Mesenchymal stem cell (in vitro differentiated cells and primary cell): ENCODE results near the gene WDR59. TPM values are rescaled to one million over a fixed set of nuclear protein-coding genes. Genes with fewer than 3 reads are reported as not detected.

Experiments
- DNase-seq: peaks from one replicate; pipeline ENCODE4 v3.0.0-alpha.2; 2013
- H2AFZ ChIP-seq: one replicate; pipeline ENCODE4 v1.6.1; 2013; ENCODE audit warnings: low read depth, mild to moderate bottlenecking, control low read depth, inconsistent platforms, low read length, moderate library complexity
- H2AK5ac ChIP-seq: 2 replicates; pipeline ENCODE4 v1.6.1; 2013; ENCODE audit warnings: low read length, moderate library complexity, mild to moderate bottlenecking, inconsistent platforms; ENCODE audit not compliant: severe bottlenecking
- H2BK120ac ChIP-seq: one replicate; pipeline ENCODE4 v1.6.1; 2013; ENCODE audit warnings: low read depth, mild to moderate bottlenecking, inconsistent platforms, low read length, moderate library complexity
- H2BK12ac ChIP-seq, 2 experiments: one replicate each; pipeline ENCODE4 v1.6.1; 2013; ENCODE audit warnings: inconsistent platforms in 2 of 2, low read length in 2 of 2, mild to moderate bottlenecking in 2 of 2, moderate library complexity in 2 of 2, control low read depth in 1 of 2
- H2BK15ac ChIP-seq: one replicate; pipeline ENCODE4 v1.6.1; 2013; ENCODE audit warnings: mild to moderate bottlenecking, low read depth, inconsistent platforms; ENCODE audit not compliant: poor library complexity, severe bottlenecking
- H2BK5ac ChIP-seq: 2 replicates; pipeline ENCODE4 v1.6.1; 2013; ENCODE audit warnings: low read depth, mild to moderate bottlenecking, low read length, control low read depth, inconsistent platforms; ENCODE audit not compliant: poor library complexity, severe bottlenecking
- H3K14ac ChIP-seq, 2 experiments: one replicate each; pipeline ENCODE4 v1.6.1; 2013; ENCODE audit warnings: inconsistent platforms in 2 of 2, low read length in 2 of 2, control low read depth in 1 of 2, mild to moderate bottlenecking in 1 of 2, moderate library complexity in 1 of 2
- H3K18ac ChIP-seq, 2 experiments: one replicate each; pipeline ENCODE4 v1.6.1; 2013; ENCODE audit warnings: inconsistent platforms in 2 of 2, low read length in 2 of 2, control low read depth in 1 of 2, low read depth in 1 of 2, mild to moderate bottlenecking in 1 of 2
- H3K23ac ChIP-seq, 2 experiments: one replicate each; pipeline ENCODE4 v1.6.1; 2013; ENCODE audit warnings: inconsistent platforms in 2 of 2, low read length in 2 of 2, mild to moderate bottlenecking in 2 of 2, moderate library complexity in 2 of 2, control low read depth in 1 of 2
- H3K27ac ChIP-seq: 2 replicates; pipeline ENCODE4 v1.5.1; 2013; ENCODE audit warnings: mild to moderate bottlenecking, moderate library complexity, low read length, control low read depth, inconsistent platforms; ENCODE audit not compliant: poor library complexity, severe bottlenecking
- H3K27me3 ChIP-seq, 2 experiments: 2 replicates each; pipeline versions ENCODE4 v1.6.1 to v1.7.0; 2013; ENCODE audit warnings: low read length in 2 of 2, mild to moderate bottlenecking in 2 of 2, moderate library complexity in 2 of 2, control low read depth in 1 of 2, inconsistent platforms in 1 of 2; ENCODE audit not compliant: control insufficient read depth in 1 of 2, insufficient read depth in 1 of 2
- H3K36me3 ChIP-seq, 2 experiments: 2 replicates each; pipeline versions ENCODE4 v1.6.1 to v1.7.0; 2013; ENCODE audit warnings: low read length in 2 of 2, control low read depth in 1 of 2, inconsistent platforms in 1 of 2, low read depth in 1 of 2, mild to moderate bottlenecking in 1 of 2; ENCODE audit not compliant: insufficient read depth in 2 of 2, control insufficient read depth in 1 of 2
- H3K4ac ChIP-seq, 2 experiments: one replicate each; pipeline ENCODE4 v1.6.1; 2013; ENCODE audit warnings: inconsistent platforms in 2 of 2, low read length in 2 of 2, mild to moderate bottlenecking in 2 of 2, moderate library complexity in 2 of 2, control low read depth in 1 of 2, low read depth in 1 of 2
- H3K4me1 ChIP-seq: 2 replicates; pipeline ENCODE4 v1.6.1; 2013; ENCODE audit warnings: low read depth, low read length, control low read depth; ENCODE audit not compliant: control insufficient read depth, insufficient read depth
- H3K4me2 ChIP-seq: 2 replicates; pipeline ENCODE4 v1.6.1; 2013; ENCODE audit warnings: low read length, mild to moderate bottlenecking, inconsistent platforms; ENCODE audit not compliant: poor library complexity, severe bottlenecking
- H3K4me3 ChIP-seq, 2 experiments: 2 replicates each; pipeline versions ENCODE4 v1.5.1 to v1.7.0; 2013; ENCODE audit warnings: low read length in 2 of 2, mild to moderate bottlenecking in 2 of 2, control low read depth in 1 of 2, low read depth in 1 of 2; ENCODE audit not compliant: insufficient read depth in 1 of 2
- H3K79me1 ChIP-seq: replicated peaks from 2 replicates; pipeline ENCODE4 v1.6.1; 2013; ENCODE audit warnings: mild to moderate bottlenecking, control low read depth, low read length, inconsistent platforms; ENCODE audit not compliant: poor library complexity, severe bottlenecking
- H3K9ac ChIP-seq: 2 replicates; pipeline ENCODE4 v1.7.0; 2013; ENCODE audit warnings: mild to moderate bottlenecking, low read length, moderate library complexity
- H3K9me3 ChIP-seq: 2 replicates; pipeline ENCODE4 v1.7.0; 2013; ENCODE audit warnings: mild to moderate bottlenecking, low read length; ENCODE audit not compliant: control insufficient read depth
- H4K8ac ChIP-seq: one replicate; pipeline ENCODE4 v1.6.1; 2013; ENCODE audit warnings: inconsistent platforms, mild to moderate bottlenecking, low read length, moderate library complexity
- H4K91ac ChIP-seq: one replicate; pipeline ENCODE4 v1.6.1; 2013; ENCODE audit warnings: mild to moderate bottlenecking, low read length, inconsistent platforms
- WGBS: methylation state at CpG from one replicate; pipeline ENCODE4 v1.1.7; 2013; ENCODE audit warnings: mixed read lengths; 5-methylcytosine and 5-hydroxymethylcytosine counted together
- polyA plus RNA-seq, 2 experiments: library from polyadenylated mRNA; stranded (reverse); fragments of 200-250 nt; gene quantifications; one replicate each; pipeline ENCODE4 v1.2.3, GENCODE V29; 2013

WDR59 gene, protein sequence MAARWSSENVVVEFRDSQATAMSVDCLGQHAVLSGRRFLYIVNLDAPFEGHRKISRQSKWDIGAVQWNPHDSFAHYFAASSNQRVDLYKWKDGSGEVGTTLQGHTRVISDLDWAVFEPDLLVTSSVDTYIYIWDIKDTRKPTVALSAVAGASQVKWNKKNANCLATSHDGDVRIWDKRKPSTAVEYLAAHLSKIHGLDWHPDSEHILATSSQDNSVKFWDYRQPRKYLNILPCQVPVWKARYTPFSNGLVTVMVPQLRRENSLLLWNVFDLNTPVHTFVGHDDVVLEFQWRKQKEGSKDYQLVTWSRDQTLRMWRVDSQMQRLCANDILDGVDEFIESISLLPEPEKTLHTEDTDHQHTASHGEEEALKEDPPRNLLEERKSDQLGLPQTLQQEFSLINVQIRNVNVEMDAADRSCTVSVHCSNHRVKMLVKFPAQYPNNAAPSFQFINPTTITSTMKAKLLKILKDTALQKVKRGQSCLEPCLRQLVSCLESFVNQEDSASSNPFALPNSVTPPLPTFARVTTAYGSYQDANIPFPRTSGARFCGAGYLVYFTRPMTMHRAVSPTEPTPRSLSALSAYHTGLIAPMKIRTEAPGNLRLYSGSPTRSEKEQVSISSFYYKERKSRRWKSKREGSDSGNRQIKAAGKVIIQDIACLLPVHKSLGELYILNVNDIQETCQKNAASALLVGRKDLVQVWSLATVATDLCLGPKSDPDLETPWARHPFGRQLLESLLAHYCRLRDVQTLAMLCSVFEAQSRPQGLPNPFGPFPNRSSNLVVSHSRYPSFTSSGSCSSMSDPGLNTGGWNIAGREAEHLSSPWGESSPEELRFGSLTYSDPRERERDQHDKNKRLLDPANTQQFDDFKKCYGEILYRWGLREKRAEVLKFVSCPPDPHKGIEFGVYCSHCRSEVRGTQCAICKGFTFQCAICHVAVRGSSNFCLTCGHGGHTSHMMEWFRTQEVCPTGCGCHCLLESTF
- polyA plus RNA-seq (2013, experiment 1 of 2), result 20.7 TPM
- 19.7 TPM for polyA plus RNA-seq (2013, experiment 2 of 2)

DNA sequence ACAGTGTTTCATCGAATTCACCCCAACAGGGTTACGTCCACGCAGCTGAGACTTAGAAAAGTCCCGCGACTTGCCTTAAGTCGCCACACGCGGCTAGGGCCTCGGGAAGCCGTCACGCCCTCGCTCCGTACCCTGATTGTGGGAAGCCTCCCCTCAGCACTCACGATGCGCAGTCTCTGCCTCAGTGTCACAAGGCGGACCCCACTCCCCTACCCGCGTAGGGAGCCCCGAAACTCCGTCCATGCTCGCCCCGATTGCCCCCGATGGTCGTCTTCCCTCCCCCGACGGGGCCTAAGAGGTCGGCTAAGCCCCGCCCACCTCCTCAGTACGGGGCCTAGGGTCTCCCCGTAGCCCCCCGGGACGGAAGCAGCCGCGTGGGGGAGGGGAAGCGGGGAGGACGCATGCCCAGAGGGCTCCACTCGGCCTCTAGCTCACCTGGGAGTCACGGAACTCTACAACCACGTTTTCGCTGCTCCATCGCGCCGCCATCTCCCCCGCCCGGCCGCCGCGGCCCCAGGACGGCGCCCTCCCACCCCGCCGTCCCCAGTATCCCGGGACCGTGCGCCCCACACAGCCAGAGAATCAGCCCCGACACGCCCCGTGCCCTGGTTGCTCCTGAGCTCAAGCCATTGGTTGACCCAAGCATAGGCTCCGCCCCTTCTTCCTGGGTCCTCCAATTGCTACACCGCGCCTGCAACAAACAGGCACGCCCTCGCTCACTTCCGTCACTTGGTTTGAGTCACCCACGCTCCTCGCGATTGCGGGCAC, at the start of gene WDR59:
WDR59 (minus strand) TSS at position 595 of the 768 bp plus-strand sequence; CDS start at position 489, 106 bp downstream.
- H2BK5ac ChIP-seq, result peak within 1 kb of the TSS; percentile 32
- peak; percentile 99 for DNase-seq
- H3K79me1 ChIP-seq, result peaks cover 12% of the 10 kb centered on the region
- H3K4me2 ChIP-seq, result peak within 1 kb of the TSS; percentile 85
- H3K18ac ChIP-seq, result peak within 1 kb of the TSS; percentile 90 to 91
- H2AFZ ChIP-seq, result peak within 1 kb of the TSS; percentile 46
- H3K23ac ChIP-seq, result peak within 1 kb of the TSS in 1 of 2 experiments; percentile 16
- H4K91ac ChIP-seq, result peak within 1 kb of the TSS; percentile 95
- H3K27ac ChIP-seq, result no peak within 1 kb of the TSS
- H3K9me3 ChIP-seq, result no peaks in the 10 kb centered on the region
- peak within 1 kb of the TSS; percentile 96 for H3K9ac ChIP-seq
- no peak within 1 kb of the TSS for H2AK5ac ChIP-seq
- H2BK15ac ChIP-seq, result peak within 1 kb of the TSS; percentile 80
- H3K4me1 ChIP-seq, result peaks cover 8% of the 10 kb centered on the region
- H2BK120ac ChIP-seq, result peak within 1 kb of the TSS; percentile 84
- H3K4me3 ChIP-seq, result peak within 1 kb of the TSS; percentile 97 to 99
- peak within 1 kb of the TSS; percentile 45 to 80 for H3K4ac ChIP-seq
- H4K8ac ChIP-seq, result peak within 1 kb of the TSS; percentile 97
- peaks cover 0 to 3% of the 10 kb centered on the region in 2 experiments for H3K36me3 ChIP-seq
- 2% methylated on average over 62 of the region's 68 CpGs for WGBS
- H3K27me3 ChIP-seq, result no peaks in the 10 kb centered on the region
- H2BK12ac ChIP-seq, result peak within 1 kb of the TSS; percentile 5 to 47
- peak within 1 kb of the TSS in 1 of 2 experiments; percentile 69 for H3K14ac ChIP-seq

DNA sequence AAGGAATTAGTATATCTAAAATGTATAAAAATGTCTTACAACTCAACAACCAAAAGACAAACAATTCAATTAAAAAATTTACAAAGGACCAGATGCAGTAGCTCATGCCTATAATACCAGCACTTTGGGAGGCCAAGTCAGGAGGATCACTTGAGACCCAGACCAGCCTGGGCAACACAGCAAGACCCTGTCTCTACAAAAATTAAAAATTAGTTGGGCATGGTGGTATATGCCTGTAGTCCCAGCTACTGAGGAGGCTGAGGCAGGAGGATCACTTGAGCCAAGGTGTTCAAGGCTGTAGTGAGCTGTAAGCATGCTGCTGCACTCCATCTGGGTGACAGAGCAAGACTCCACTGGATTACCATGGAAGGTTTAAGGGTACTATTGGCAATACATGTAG, 47.7 kb upstream of the WDR59 start:
- Histone ChIP-seq H2BK12ac (no peak overlapping the region), H3K4me1 (peaks cover 2% of the 10 kb centered on the region), H3K14ac (no peak overlapping the region), H2AK5ac (no peak overlapping the region), H3K18ac (no peak overlapping the region), H3K4me3 (no peak overlapping the region), H3K79me1 (peaks cover 34% of the 10 kb centered on the region), H2BK15ac (no peak overlapping the region), H2BK120ac (no peak overlapping the region), H3K23ac (no peak overlapping the region), H4K8ac (no peak overlapping the region), H3K9ac (no peak overlapping the region), H3K36me3 (peaks cover 0 to 6% of the 10 kb centered on the region in 2 experiments), H3K4ac (no peak overlapping the region), H3K4me2 (no peak overlapping the region), H2AFZ (no peak overlapping the region), H3K27me3 (no peaks in the 10 kb centered on the region), H2BK5ac (no peak overlapping the region), H3K27ac (no peak overlapping the region), H3K9me3 (peaks cover 12% of the 10 kb centered on the region), H4K91ac (no peak overlapping the region)
- no peak for DNase-seq

DNA sequence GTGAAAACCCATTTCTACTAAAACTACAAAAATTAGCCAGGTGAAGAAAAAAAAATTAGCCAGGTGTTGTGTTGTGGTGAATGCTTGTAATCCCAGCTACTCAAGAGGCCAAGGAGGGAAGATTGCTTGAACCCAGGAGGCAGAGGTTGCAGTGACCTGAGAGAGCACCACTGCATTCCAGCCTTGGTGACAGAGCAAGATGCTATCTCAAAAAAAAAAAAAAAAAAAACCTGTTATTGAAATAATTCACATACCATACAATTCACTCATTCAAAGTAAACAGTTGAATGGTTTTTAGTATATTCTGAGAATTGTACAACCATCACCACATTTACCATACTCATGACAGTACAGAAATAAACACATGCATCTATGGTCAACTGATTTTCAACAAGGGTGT, 44.9 kb upstream of the WDR59 start:
- no peak overlapping the region for H2AK5ac ChIP-seq
- no peak overlapping the region for H2BK12ac ChIP-seq
- H3K4me2 ChIP-seq, result no peak overlapping the region
- H3K79me1 ChIP-seq, result peaks cover 20% of the 10 kb centered on the region
- no peak overlapping the region for H3K18ac ChIP-seq
- H2BK15ac ChIP-seq, result no peak overlapping the region
- H4K91ac ChIP-seq, result no peak overlapping the region
- H3K36me3 ChIP-seq, result no peaks in the 10 kb centered on the region
- H3K9me3 ChIP-seq, result no peaks in the 10 kb centered on the region
- H4K8ac ChIP-seq, result no peak overlapping the region
- H3K4me1 ChIP-seq, result peaks cover 2% of the 10 kb centered on the region
- H3K27ac ChIP-seq, result no peak overlapping the region
- H2AFZ ChIP-seq, result no peak overlapping the region
- H3K27me3 ChIP-seq, result no peaks in the 10 kb centered on the region
- no peak overlapping the region for H2BK120ac ChIP-seq
- H3K4me3 ChIP-seq, result no peak overlapping the region
- H3K14ac ChIP-seq, result no peak overlapping the region
- H3K23ac ChIP-seq, result no peak overlapping the region
- H3K4ac ChIP-seq, result no peak overlapping the region
- H2BK5ac ChIP-seq, result no peak overlapping the region
- H3K9ac ChIP-seq, result no peak overlapping the region
- DNase-seq, result peak; percentile 35
